Measurements from ENCODE around the gene SGO1. TPM values are rescaled to one million over a fixed set of nuclear protein-coding genes. Genes with fewer than 3 reads are reported as not detected.

Gene SGO1
- total and polyA plus RNA-seq, 9 donors: 0.10 to 1.2 (median 0.33) TPM

DNA sequence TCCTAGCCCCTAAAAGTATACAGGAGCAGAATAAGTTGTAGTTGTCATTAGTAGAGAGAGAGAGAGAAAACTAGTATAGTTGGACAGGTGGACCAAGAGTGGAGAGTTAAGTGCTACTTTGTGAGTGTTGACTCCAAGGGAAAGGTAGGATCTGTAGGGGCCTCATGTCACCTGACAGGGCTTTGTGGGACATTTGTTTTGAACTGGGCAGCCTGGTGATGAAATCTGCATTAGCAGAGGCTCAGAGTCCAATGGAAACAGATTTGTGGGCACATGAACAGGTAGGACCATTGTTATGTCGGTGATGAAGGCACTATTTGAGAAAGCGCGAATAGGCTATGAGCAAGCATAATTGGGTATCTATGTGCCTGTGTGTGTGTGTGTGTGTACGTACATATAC is 43.5 kb downstream of the SGO1 start:
- Histone ChIP-seq H3K4me1 (ENCODE audit: insufficient read depth) (no peaks in the 10 kb centered on the region), H3K4me3 (no peak overlapping the region), H3K27ac (no peak overlapping the region), H3K36me3 (no peaks in the 10 kb centered on the region), H3K27me3 (no peaks in the 10 kb centered on the region), H3K9me3 (no peaks in the 10 kb centered on the region)
- DNase-seq: no peak
- no peak for TF ChIP-seq EP300 (IDR thresholded peaks at IDR 0.05)
- TF ChIP-seq POLR2A (IDR thresholded peaks at IDR 0.05): no peak
- TF ChIP-seq, protein P1, sequence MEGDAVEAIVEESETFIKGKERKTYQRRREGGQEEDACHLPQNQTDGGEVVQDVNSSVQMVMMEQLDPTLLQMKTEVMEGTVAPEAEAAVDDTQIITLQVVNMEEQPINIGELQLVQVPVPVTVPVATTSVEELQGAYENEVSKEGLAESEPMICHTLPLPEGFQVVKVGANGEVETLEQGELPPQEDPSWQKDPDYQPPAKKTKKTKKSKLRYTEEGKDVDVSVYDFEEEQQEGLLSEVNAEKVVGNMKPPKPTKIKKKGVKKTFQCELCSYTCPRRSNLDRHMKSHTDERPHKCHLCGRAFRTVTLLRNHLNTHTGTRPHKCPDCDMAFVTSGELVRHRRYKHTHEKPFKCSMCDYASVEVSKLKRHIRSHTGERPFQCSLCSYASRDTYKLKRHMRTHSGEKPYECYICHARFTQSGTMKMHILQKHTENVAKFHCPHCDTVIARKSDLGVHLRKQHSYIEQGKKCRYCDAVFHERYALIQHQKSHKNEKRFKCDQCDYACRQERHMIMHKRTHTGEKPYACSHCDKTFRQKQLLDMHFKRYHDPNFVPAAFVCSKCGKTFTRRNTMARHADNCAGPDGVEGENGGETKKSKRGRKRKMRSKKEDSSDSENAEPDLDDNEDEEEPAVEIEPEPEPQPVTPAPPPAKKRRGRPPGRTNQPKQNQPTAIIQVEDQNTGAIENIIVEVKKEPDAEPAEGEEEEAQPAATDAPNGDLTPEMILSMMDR (IDR thresholded peaks at IDR 0.05): no peak
- WGBS, 3 donors: 96 to 99% (median 98%) methylated on average over 4 of the region's 4 CpGs
- intact Hi-C loops (cut with DNase I): no loop called here

DNA sequence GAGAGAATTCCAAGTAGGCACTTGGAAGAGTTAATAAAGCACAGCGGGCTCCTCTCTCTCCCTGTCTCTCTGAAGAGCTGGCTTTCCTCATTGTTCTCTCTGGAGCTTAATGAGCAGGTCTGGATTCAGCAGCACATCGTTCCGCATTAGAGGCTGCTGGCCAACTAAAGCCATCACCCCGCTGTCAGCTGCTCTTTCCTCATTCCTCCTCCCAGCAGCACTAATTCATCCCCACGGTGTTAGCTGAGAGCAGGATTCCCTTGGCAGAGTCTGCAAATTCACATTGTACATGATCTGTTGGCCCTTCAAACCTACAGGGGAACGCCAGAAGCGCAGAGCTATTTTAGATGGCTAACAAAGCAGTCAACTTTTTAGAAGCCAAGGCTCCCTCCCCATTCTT is 44.2 kb downstream of the SGO1 start:
- H3K36me3 ChIP-seq: no peaks in the 10 kb centered on the region

GRCh38 chr3:20141316-20141715 is 44.7 kb downstream of the SGO1 start:
- intact Hi-C loops (cut with DNase I): no loop called here
- DNase-seq: no peak
- Histone ChIP-seq H3K9me3 (no peaks in the 10 kb centered on the region), H3K27ac (no peak overlapping the region), H3K36me3 (no peaks in the 10 kb centered on the region), H3K4me1 (ENCODE audit: insufficient read depth) (no peaks in the 10 kb centered on the region), H3K27me3 (no peaks in the 10 kb centered on the region), H3K4me3 (no peak overlapping the region)
- WGBS, 3 donors: 41 to 66% (median 61%) methylated on average over 2 of the region's 2 CpGs
- no peak for TF ChIP-seq EP300 (IDR thresholded peaks at IDR 0.05)

More for the DNA sequence above, 44.2 kb downstream of the SGO1 start:
- peak; percentile 23 to 55 (median 25) for DNase-seq
- H3K4me3 ChIP-seq: no peak overlapping the region
- no peaks in the 10 kb centered on the region for H3K27me3 ChIP-seq
- 15 to 32% (median 31%) methylated on average over 7 of the region's 7 CpGs for WGBS, 3 donors
- H3K27ac ChIP-seq: no peak overlapping the region
- no peak for TF ChIP-seq POLR2A (IDR thresholded peaks at IDR 0.05)
- TF ChIP-seq, protein P1 (IDR thresholded peaks at IDR 0.05): no peak
- no peak for TF ChIP-seq EP300 (IDR thresholded peaks at IDR 0.05)
- no peaks in the 10 kb centered on the region for H3K9me3 ChIP-seq
- H3K4me1 ChIP-seq (ENCODE audit: insufficient read depth): no peaks in the 10 kb centered on the region
- intact Hi-C loops (cut with DNase I): no loop called here

GRCh38 chr3:20140881-20141280 is 45.1 kb downstream of the SGO1 start:
- intact Hi-C loops (cut with DNase I): no loop called here
- Histone ChIP-seq H3K27me3 (no peaks in the 10 kb centered on the region), H3K36me3 (no peaks in the 10 kb centered on the region), H3K27ac (no peak overlapping the region), H3K4me3 (no peak overlapping the region), H3K4me1 (ENCODE audit: insufficient read depth) (no peaks in the 10 kb centered on the region), H3K9me3 (no peaks in the 10 kb centered on the region)
- 78 to 90% (median 82%) methylated on average over 2 of the region's 2 CpGs for WGBS, 3 donors
- DNase-seq: no peak
- TF ChIP-seq POLR2A (IDR thresholded peaks at IDR 0.05): no peak
- TF ChIP-seq, protein P1 (IDR thresholded peaks at IDR 0.05): no peak
- no peak for TF ChIP-seq EP300 (IDR thresholded peaks at IDR 0.05)

DNA sequence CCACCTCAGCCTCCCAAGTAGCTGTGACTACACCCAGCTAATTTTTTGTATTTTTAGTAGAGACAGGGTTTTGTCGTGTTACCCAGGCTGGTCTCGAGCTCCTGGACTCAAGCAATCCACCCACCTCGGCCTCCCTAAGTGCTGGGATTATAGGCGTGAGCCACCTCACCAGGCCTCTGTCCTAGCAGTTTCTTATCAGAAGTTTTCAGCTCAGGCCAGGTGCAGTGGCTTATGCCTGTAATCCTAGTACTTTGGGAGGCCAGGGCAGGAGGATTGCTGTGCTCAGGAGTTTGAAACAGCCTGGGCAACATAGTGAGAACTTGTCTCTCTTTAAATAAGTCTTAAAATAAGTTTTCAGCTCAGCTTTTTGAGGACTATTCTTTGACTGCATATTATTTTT is 48.4 kb downstream of the SGO1 start:
- no peaks in the 10 kb centered on the region for H3K36me3 ChIP-seq
- 83 to 89% (median 89%) methylated on average over 4 of the region's 4 CpGs for WGBS, 3 donors
- H3K27ac ChIP-seq: no peak overlapping the region
- no peaks in the 10 kb centered on the region for H3K27me3 ChIP-seq
- no peaks in the 10 kb centered on the region for H3K9me3 ChIP-seq
- no peaks in the 10 kb centered on the region for H3K4me1 ChIP-seq (ENCODE audit: insufficient read depth)
- TF ChIP-seq POLR2A (IDR thresholded peaks at IDR 0.05) (no peak), EP300 (IDR thresholded peaks at IDR 0.05) (no peak)
- TF ChIP-seq, protein P1 (IDR thresholded peaks at IDR 0.05): no peak
- intact Hi-C loops (cut with DNase I): no loop called here
- no peak overlapping the region for H3K4me3 ChIP-seq
- no peak for DNase-seq
